Measurements from ENCODE around the gene ELN. TPM values are rescaled to one million over a fixed set of nuclear protein-coding genes. Genes with fewer than 3 reads are reported as not detected.
A peak's percentile ranks its signal among the peaks of the same experiment; 100 is the strongest.

Gene ELN
- total and polyA plus RNA-seq, 2 of the 4 experiments (the other 2 are of a cell fraction): 2.2 to 14.3 TPM

DNA sequence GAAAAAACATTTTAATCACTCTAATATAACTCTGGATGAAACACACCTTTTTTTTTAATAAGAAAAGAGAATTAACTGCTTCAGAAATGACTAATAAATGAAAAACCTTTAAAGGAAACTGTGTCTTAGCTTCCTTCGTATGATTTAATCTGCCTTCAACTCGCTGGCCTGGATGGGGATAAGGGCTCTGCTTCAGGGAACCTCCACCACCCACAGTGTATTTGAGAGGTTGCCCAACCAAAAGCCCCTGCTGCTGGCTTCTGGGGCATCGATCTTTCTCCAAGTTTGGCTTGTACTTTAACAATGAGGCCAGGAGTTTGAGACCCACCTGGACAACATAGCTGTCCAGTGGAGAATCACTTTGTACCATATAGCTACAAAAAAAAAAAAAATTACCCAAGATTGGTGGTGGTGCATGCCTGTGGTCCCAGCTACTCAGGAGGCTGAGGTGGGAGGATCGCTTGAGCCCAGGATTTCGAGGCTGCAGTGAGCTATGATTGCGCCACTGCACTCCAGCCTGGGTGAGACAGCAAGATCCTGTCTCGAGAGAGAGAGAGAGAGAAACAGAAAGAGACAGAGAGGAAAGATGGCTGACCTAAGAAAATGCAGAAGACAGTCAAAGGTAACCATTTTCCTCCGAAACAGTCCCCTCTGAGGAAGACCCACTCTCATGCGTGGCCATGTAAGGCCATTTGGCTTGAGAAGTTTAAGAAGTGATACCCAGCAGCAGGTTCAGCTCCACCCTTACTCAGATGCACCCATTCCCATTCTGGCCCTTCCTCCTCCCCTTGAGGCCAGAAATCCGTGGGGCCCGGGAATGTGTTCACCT lies 42.0 kb downstream of the ELN start:
- H2BK5ac ChIP-seq (ENCODE audit: low read depth, low read length, poor library complexity, severe bottlenecking): no peak overlapping the region
- no peak overlapping the region for H2AK9ac ChIP-seq (replicated peaks; ENCODE audit: low read depth, low read length, poor library complexity)
- no peaks in the 10 kb centered on the region for H3K9me1 ChIP-seq (ENCODE audit: insufficient read depth, low read length)
- no peaks in the 10 kb centered on the region for H3K27me3 ChIP-seq (ENCODE audit: control insufficient read depth, insufficient read depth, low read length)
- intact Hi-C loops (cut with micrococcal nuclease) (loop anchor here (2.0 to 10.0 kb wide), 3 partner anchors 112 to 331 kb away; partner anchors contain the start of gene TMEM270), dilution Hi-C loops (cut with HindIII; ENCODE audit: low sequenced_read_pairs, unreplicated experiment) (no loop called here), in situ Hi-C loops (cut with MboI; ENCODE audit: low sequenced_read_pairs) (loop anchor here (5.0 kb wide), 1 partner anchor 327 kb away; no protein-coding TSS in a partner anchor)
- TF ChIP-seq POLR2A (IDR thresholded peaks at IDR 0.05; ENCODE audit: low read depth, low read length): no peak
- TF ChIP-seq CEBPB (IDR thresholded peaks at IDR 0.05; ENCODE audit: low read depth, low read length): peak; percentile 33; the same call in 1 of the 2 replicates
- no peak for TF ChIP-seq BHLHE40 (IDR thresholded peaks at IDR 0.05; ENCODE audit: low read depth, low read length)
- TF ChIP-seq MAZ (IDR thresholded peaks at IDR 0.05; ENCODE audit: borderline replicate concordance, low read depth, low read length): no peak
- no peak overlapping the region for H2AK5ac ChIP-seq (ENCODE audit: low read depth, low read length)
- H2AFZ ChIP-seq (replicated peaks; ENCODE audit: low read length, poor library complexity): no peak overlapping the region
- H3K4me3 ChIP-seq (ENCODE audit: insufficient read depth, low read depth, low read length): no peak overlapping the region
- H3K27ac ChIP-seq (ENCODE audit: insufficient read depth, low read length): no peak overlapping the region
- no peaks in the 10 kb centered on the region for H3K79me1 ChIP-seq (ENCODE audit: low read depth in 1 of 2, low read length in 2 of 2)
- CTCF ChIA-PET: interaction anchor here (0.5 to 1.1 kb wide), 3 partner anchors 39 to 484 kb away, joined by 3 read pairs; no protein-coding TSS in a partner anchor
- no peak overlapping the region for H2BK15ac ChIP-seq (ENCODE audit: low read depth, low read length)
- H4K5ac ChIP-seq (ENCODE audit: low read depth, low read length): no peak overlapping the region
- DNase-seq (no peak), ATAC-seq (ENCODE audit: low read depth) (no peak)
- WGBS, 2 experiments (ENCODE audit: extremely low coverage in 2 of 2, insufficient read length in 1 of 2): 77% methylated on average over 3 of the region's 11 CpGs; no CpG with 5 or more reads in 1 of the 2 experiments
- POLR2A ChIA-PET (ENCODE audit: unreplicated experiment): no interaction called here
- H3K18ac ChIP-seq (ENCODE audit: low read depth, low read length): no peak overlapping the region
- H4K91ac ChIP-seq (ENCODE audit: insufficient read depth, low read depth, low read length): no peak overlapping the region
- H2BK20ac ChIP-seq (ENCODE audit: low read depth, low read length): no peak overlapping the region
- H3K4ac ChIP-seq (ENCODE audit: low read depth, low read length): no peak overlapping the region
- no peaks in the 10 kb centered on the region for H3K36me3 ChIP-seq (ENCODE audit: control insufficient read depth, insufficient read depth, low read length)
- no TSS peak for BruUV-seq (replicated peaks)
- H4K20me1 ChIP-seq (ENCODE audit: insufficient read depth, low read length): no peaks in the 10 kb centered on the region
- H3K14ac ChIP-seq (replicated peaks; ENCODE audit: low read depth, low read length): no peak overlapping the region
- no peak overlapping the region for H4K8ac ChIP-seq (ENCODE audit: low read depth in 2 of 2, low read length in 2 of 2)
- H3K4me2 ChIP-seq (ENCODE audit: low read depth, low read length): no peak overlapping the region
- no peak overlapping the region for H2BK120ac ChIP-seq (ENCODE audit: low read depth, low read length)
- no peaks in the 10 kb centered on the region for H3K4me1 ChIP-seq (ENCODE audit: control insufficient read depth, insufficient read depth, low read length)
- H3K9me3 ChIP-seq (ENCODE audit: control insufficient read depth, insufficient read depth, low read length): no peaks in the 10 kb centered on the region
- H3K9ac ChIP-seq (ENCODE audit: low read depth, low read length): no peak overlapping the region
- no peak overlapping the region for H3K23ac ChIP-seq (ENCODE audit: low read depth, low read length)
- no peak overlapping the region for H3K56ac ChIP-seq (ENCODE audit: extremely low read depth, insufficient read depth, low read length)

Measured in IMR-90 (cell line).